HG03025 (cell line): ENCODE data around the gene COL28A1.

ENCODE experiments used
- ATAC-seq: cut with Tn5 transposase; IDR thresholded peaks from one replicate; pipeline ENCODE4 v1.9.1; 2021; ENCODE audit warnings: mild to moderate bottlenecking, moderate library complexity; ENCODE audit not compliant: unreplicated experiment, low FRiP score

The COL28A1 gene

DNA sequence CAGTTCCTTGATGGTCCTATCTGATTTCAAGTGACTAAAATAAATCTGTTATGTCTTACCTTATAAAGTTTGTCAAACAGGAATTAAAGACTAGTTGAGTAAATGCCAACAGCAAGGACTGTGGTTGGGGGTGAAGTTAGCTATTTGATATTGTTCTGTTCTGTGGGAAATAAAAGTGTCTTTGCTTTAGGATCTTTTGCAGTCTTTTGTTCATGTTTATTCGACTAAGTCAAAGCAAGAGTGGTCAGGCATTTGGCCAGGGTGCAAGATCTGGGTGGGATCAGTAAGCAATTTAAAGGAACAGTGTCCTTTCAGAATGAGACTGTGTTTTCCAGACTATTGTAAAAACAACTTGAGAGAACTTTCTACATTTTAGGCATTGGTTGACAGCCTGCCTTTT is at the start of gene COL28A1:
Gene COL28A1 (minus strand): TSS at position 183 of the 400 bp plus-strand sequence. CDS start 2,998 bp downstream, outside the sequence.
- no peak for ATAC-seq

DNA sequence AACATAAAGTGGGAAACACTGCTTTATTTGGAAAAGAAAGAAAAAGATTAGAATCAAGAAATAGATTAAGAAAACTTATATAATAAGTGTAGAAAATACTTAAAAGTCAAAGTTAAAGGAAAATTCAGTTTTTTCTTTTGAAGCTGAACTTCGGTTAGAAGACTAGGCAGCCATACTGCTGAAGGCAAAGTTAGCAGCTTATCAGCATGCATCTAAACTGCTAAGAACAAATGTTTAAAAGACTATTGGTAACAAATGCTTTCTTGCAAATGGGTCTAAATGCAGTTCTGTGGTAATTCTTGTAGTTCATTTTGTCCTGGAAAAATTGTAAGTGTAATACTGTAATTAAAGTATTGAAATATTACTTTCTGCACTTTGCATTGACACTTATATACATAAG is 49.0 kb upstream of the COL28A1 start:
- no peak for ATAC-seq

DNA sequence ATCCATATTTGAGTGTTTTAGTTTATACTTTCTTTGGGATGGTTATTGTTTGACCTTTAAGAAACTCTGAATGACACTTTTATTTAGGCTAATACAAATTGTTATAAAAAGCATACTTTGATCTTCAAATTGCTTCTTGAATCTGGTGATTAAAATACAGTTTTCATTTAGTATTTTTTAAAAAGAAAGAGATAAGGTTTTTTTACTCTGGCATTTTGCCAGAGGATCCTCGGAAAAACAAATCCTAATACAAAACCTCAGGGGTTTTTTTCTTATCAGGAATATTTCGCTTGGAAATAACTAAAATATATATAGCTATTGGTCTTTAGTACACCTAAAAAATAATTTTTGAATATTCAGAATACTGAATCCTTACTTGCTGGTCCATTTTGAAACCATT is 48.1 kb upstream of the COL28A1 start:
- no peak for ATAC-seq

DNA sequence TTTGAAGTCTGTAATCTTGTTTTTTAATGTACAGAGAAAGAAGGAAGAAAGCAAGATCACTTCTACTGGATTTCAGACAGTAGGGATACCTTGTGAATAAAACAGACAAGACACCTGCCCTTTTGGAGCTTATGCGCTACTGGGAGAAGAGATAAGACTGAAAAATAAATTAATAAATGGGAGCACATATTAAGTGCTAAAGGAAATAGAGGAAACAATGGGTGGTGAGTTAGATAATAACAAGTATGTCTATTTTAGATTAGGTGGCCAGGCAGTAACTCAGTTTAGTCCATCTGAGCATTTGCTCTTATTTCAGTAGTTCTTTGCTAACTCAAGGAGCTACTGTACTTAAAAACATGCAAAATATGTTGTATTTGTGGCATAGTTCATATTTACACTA is 46.9 kb upstream of the COL28A1 start:
- no peak for ATAC-seq

DNA sequence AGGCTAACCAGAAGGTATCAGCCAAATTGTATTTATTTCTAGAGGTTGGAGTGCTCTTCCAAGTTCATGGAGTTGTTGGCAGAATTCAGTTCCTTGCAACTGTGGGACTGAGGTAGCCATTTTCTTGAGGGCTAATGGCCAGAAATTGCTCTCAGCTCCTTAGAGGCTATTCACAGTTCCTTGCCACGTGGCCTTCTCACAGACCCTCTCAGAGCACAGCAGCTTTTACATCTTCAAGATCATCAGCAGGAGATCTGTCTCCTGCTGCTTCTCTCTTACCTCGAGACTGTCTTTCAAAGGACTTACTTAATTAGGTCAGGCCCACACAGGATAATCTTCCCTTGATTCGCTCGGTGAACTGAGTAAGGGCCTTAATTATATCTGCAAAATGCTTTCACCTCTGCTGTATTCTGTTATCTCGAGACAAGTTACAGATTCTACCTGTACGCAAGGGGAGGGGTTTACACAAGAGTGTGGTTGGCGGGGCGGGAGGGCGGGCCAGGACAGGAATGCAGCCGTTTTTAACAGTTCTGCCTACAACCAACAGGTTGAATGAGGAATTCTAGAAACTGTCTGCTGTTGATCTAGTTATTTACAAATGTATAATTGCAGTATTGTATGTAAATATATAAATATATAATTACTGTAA is 46.0 kb upstream of the COL28A1 start:
- ATAC-seq = no peak

DNA sequence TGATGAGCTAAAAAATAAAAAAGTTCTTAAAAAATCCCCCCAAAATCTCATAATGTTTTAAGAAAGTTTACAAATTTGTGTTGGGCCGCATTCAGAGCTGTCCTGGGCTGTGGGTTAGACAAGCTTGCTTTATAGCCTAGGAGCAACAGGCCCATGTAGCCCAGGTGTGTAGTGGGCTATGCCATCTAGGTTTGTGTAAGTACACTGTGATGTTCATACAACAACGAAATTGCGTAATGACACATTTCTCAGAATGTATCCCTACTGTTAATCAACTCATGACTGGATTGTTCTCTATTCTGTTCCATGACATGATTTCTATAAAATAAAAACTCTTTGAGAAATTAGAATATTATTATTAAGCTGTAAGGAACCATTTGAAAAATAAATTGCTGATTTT is 44.0 kb upstream of the COL28A1 start:
- no peak for ATAC-seq

DNA sequence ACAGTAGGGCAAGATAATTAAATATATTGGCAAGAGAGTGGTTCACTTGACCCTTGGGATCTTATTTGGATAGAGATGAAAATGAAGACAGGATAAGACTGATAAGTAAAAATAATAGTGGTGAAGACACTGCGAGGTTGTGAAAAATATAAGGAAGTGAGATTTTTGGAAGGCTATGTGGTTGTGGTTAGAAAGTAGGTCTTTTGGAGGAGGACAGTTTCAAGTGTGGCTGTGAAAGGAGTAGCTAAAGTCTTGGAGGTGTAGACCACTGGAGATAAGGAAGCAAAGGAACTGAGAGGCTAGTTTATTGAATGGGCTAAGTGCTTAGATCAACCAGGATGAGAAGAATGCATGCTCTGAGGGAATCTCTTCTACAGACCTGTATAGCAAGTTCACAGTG is 42.2 kb upstream of the COL28A1 start:
- no peak for ATAC-seq

DNA sequence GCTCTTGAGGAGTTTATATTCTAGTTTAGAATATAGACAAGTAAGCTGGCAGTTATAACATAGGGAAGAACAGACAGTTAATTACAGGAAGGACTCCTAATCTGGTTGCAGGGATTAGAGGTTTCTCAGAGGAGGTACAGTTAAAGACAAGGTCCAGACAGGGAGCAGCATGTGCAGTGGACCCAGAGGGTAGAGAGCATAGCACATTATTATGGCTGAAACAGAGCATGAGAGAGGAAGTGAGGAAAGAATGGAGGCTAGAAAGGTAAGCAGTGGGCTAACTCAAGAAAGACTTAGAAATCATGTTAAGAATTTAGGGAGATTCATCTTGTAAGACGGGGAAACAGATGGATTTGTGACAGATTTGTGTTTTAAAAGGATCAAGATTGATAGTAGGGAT is 40.7 kb upstream of the COL28A1 start:
- ATAC-seq = no peak

DNA sequence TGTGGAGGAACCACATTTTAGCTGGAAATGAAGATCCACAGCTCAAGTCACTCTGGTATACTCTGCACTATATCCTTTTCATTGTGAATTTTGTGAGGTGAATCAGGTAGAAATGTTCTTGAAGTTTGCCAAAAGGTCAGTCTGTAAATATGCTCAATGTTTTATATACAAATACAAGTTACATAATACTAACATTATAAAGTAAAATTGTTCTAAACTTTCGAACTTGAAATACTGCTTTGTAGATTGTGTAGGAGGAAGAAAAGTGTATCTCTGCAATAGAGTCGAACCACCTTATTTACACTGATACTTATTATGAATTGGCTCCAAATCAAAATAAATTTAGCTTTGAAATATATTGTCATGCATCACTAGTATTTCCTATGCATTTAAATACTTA is 38.0 kb upstream of the COL28A1 start:
- no peak for ATAC-seq

DNA sequence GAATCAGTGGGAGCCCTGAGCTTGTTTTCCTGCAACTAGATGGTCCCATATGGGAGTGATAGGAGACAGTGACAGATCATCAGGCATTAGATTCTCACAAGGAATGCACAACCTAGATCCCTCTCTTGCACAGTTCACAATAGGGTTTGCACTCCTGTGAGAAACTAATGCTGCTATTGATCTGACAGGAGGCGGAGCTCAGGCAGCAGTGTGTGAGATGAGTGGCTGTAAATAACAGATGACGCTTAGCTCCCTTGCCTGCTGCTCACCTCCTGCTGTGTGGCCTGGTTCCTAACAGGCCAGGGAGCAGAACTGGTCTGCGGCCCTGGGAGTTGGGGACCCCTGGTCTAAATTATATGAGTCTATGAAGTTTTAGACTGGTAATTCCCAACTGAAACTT is 34.9 kb upstream of the COL28A1 start:
- ATAC-seq = no peak

DNA sequence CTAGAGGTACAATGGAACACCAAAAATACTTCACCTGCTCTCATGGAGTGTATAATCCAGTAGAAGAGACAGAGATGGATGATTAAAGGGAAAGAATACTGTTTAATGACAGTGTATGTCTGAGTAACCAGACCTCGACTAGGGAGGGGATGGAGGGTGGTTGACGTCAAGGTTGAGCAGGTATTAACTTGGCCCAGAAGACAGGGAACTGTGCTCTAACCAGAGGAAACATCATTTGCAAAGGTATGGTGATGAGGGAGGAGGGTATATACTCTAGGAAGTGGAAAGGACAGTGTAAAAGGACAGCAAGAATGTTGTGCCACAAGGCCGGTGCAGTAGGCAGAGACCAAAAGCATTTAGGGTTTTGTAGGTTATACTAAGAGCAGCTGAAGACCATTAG is 33.9 kb upstream of the COL28A1 start:
- ATAC-seq = no peak

DNA sequence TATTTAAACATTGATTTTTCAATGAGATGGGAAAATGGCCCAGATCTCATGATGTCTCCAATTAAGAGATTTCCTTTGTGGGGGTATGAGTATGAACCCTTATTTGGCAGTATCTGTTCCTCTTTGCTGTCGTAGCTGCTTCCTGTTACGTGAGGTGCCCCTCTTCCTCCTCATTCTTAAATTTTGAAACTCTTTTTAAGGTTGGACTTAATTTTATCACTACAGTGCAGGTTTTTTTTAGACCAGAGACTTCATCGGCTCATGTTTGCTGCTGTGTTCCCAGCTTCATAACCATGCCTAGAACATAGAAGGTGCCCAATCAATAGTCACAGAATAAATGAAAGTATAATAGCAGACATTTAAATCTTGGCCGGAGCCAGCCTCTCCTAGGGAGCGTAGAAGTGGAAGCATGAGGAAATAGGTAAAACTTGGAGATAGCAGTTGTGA is 33.4 kb upstream of the COL28A1 start:
- ATAC-seq = peak; percentile 40

DNA sequence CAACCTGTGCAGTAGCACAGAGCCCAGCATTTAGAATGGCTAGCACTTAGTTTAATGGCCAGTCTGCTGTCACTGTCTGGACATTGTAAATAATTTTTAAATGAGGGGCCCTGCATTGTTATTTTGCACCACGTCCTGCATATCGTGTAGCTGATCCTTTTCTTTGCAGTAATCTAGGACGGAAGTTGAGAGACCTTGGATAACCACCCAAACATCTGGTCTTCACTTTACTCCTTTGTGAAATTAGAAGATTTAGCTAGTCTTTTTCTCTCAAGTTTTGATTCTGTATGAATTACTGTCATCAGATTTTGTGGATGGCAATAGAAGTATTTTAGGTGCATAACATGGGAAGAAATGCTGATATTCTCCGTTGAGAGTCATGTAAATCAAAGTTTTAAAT is 32.9 kb upstream of the COL28A1 start:
- ATAC-seq = no peak

DNA sequence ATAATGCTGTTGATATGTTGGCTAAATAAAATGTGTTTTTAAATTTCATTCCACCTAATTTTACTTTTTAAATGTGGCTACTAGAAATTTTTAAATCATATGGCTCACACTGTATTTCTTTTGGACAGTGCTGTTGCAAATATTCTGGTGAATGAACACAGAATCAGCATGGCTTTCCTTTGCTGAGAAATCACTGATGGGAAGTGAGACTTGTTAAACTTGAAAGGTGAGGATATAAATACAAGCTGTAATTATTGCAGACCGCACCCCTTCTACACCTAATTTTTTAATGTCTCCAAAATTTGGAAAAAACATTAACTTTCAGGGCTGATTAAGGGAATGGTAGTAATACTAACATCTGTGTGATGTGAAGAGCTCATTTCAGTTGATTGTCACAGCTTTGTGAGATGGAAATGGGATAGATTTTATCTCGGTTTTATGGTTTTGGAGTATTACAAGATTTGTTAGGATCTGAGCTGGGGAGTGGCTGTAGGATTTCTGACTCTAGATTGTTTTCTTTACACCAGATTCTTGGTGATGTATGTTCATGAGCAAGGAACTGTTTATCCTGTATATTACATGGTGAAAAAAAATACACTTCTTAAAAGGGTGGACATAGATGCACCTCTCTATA is 32.3 kb upstream of the COL28A1 start:
- ATAC-seq = no peak

DNA sequence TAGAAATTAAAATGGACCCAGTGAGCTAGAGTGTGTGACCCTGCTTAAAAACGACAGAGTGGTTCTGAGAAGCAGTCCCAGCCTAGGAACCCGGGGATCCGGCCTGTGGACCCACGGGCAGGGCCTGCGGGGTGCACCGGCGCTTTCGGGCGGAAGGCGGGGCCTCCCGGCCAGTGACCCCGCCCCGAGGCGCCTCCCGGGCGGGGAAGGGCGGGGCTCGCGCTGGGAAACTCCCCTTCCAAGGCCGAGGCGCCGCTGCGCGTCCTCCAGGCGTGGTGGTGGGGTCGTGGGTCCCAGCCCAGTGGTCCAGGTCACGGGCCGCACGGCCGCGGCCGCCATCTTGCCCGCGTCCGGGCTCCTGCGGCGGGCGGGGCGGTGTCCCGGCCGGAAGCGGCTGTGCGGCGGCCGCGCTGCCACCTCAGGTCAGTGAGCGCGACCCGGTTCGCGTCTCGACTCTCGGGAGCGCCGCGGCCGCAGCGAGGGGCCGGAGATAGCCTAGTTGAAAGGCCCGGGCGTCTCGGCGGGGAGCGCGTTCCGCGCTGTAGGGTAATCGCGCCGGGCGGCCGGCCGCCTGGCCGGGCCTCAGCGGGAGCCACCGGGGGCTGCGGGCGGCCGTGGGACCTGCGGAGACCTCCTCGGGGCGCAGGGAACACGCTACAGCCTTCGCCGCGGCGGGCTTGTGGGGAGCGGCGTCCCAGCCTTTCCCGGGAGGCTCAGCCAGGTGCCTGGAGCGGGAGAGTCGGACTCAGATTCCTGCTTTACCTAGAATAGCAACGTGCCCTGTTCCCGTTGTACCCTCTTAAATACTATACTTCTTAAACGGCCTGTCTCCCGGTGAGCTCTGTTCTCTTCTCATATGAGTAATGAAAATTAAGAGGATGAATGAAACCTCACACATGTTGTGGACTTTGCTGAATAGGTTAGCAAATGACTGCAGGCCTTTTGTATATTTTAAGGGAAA is 31.3 kb upstream of the COL28A1 start, which contains the start of gene MIOS:
Gene MIOS (plus strand): TSS at position 234 of the 961 bp plus-strand sequence. CDS start 5,592 bp downstream, outside the sequence.
- peak; percentile 73 for ATAC-seq

DNA sequence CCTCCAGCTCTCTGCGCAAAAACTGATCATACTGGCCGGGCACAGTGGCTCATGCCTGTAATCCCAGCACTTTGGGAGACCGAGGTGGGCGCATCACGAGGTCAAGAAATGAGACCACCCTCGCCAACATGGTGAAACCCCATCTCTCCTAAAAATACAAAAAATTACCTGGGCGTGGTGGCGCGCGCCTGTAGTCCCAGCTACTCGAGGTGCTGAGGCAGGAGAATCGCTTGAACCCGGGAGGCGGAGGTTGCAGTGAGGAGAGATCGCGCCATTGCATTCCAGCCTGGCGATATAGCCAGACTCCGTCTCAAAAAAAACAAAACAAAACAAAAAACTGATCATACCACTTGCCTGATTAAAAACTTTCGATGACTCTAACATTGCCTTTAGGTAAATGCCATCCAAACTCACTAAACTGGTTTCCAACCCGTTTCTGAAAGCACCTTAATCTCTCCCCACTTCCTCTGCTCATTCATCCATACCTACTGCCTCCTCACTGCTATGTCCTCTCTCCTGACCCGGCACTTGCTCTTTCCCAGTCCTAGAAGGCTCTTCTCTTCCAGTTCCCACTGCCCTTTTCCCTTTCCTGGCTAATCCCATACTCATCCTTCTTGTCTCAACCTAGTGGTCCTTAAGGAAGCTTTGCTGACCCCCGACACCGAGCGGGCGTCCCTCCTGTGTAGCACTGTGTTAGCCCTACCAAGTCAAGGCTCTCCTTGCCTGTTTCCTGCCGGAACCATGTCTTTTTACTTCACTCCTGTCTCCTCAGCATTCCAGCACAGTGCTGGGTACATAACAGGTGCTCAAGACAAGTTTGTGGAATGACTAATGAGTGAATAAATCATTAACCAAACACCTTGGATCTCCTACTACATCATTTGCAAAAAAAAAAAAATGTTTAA is 30.3 kb upstream of the COL28A1 start:
- ATAC-seq = peak; percentile 13

DNA sequence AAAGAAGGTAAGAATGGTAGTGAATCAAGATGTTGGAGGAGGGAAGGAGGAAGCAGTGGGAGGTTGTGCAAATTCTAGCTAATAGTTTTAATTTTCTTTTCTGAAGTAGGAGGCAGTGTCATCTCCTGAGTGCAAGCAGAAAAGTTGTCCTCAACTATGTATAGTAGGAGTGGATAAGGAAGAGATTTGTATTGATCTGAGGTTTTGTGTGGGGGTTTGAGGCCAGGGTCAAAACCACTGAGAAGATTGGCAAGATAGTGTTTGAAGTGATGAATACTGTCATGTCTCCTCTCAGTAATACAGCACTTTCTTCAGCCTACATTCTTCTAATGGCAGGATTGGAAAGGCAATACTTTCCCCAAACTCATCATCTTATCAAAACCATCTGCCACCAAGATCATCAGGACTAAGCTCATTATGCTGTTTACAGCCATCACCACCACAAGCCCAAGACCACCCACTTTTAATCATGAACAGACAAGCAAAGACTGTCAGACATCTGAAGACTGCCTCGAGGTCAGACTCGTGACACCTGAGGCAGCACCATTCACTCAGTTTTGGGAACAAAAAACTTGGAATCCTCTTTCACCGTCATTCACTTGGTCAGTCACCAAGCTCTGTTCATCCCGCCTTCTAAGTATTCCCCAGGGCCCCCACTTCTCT is 29.5 kb upstream of the COL28A1 start:
- no peak for ATAC-seq

DNA sequence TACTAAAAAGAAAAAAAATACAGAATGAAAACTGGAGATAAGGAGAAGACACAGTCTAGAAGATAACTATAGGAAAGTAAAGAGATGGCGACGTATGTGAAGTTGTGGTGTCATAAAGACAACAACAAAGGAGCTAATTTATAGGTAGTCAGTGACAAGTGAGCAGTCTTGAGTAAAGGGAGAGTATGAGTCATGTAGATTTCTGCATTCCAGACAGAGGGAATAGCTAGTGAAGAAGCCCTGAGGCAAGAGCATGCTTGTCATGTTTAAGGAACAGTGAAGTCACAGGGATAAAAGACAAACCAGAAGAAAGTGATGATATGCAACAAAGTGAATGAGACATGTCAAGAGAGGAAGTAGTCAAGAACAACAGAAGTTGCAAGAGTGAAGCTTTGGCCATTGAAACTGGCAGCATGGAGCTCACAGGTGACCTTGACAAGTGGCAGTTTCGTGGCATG is 28.7 kb upstream of the COL28A1 start:
- ATAC-seq = no peak

DNA sequence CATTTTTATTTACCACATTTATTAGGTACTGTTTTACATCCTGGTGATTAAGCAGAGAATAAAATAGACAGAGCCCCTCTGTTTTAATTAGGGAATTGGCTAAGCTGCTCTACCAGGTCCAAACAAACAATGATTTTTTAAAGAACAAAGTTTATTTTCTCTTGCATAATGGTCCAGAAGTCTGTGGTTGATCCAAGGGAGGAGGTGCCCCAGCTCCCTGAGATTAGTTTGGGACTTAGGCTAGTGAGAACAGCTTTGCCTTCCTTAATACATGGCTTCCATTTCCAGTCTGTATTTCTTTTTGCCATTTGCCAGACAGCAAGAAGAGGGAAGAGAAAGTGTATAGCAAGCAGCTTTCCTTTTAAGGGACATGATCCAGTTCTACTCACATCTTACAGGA is 28.1 kb upstream of the COL28A1 start:
- ATAC-seq = no peak
